ENCODE measurements around the gene CMC2.

GRCh38 chr16:81041696-81042095 is 35.0 kb upstream of the CMC2 start:
- TF ChIP-seq TAF1 (IDR thresholded peaks at IDR 0.05; ENCODE audit: borderline replicate concordance, insufficient read depth, low read length) (no peak), POLR2AphosphoS5 (IDR thresholded peaks at IDR 0.05; ENCODE audit: low read depth, low read length) (no peak), REST (IDR thresholded peaks at IDR 0.05; ENCODE audit: insufficient read depth in 1 of 2, low read depth in 2 of 2, low read length in 2 of 2) (no peak), SIN3A (IDR thresholded peaks at IDR 0.05; ENCODE audit: borderline replicate concordance, insufficient read depth, low read length) (no peak), FOXP2 (optimal IDR thresholded peaks at IDR 0.05; ENCODE audit: borderline replicate concordance, extremely low read depth, extremely low read length, insufficient read depth) (no peak)
